ENCODE results near the gene RAB3IL1. TPM values are rescaled to one million over a fixed set of nuclear protein-coding genes. Genes with fewer than 3 reads are reported as not detected.

Gene RAB3IL1
- total and polyA plus RNA-seq, 4 donors, result 2.1 to 41.6 (median 5.4) TPM

- TF ChIP-seq ZBTB33 (IDR thresholded peaks at IDR 0.05) (no peak), RAD21 (IDR thresholded peaks at IDR 0.05) (no peak)
These were observed 17.1 kb downstream of the RAB3IL1 start (continued) for GRCh38 chr11:61900251-61900650.

- Histone ChIP-seq H3K9me3 (ENCODE audit: control insufficient read depth in 4 of 4, low read length in 3 of 4) (no peaks in the 10 kb centered on the region), H3K27ac (ENCODE audit: low read depth in 1 of 2, low read length in 2 of 2) (no peak overlapping the region), H3K4me3 (ENCODE audit: low read depth in 1 of 3, low read length in 3 of 3) (no peak overlapping the region), H3K36me3 (ENCODE audit: control insufficient read depth in 4 of 4, insufficient read depth in 3 of 4, low read depth in 1 of 4, low read length in 3 of 4) (no peaks in the 10 kb centered on the region), H3K9ac (ENCODE audit: low read depth in 1 of 2, low read length in 2 of 2) (no peak overlapping the region), H3K4me1 (ENCODE audit: control insufficient read depth in 4 of 4, insufficient read depth in 4 of 4, low read length in 3 of 4) (peaks cover 0 to 4% (median under 1%) of the 10 kb centered on the region in 4 donors), H3K27me3 (ENCODE audit: control insufficient read depth in 4 of 4, insufficient read depth in 4 of 4, low read length in 3 of 4) (no peaks in the 10 kb centered on the region)
- TF ChIP-seq CTCF (IDR thresholded peaks at IDR 0.05; ENCODE audit: low read depth, low read length, missing input control), result peak; percentile 97
- no peak for TF ChIP-seq EGR1 (IDR thresholded peaks at IDR 0.05; ENCODE audit: low read depth in 2 of 2)
- no peak for TF ChIP-seq YY1 (IDR thresholded peaks at IDR 0.05)
- no peak for TF ChIP-seq JUND (IDR thresholded peaks at IDR 0.05)
- peak; percentile 92 to 98 for TF ChIP-seq RAD21 (IDR thresholded peaks at IDR 0.05)
- WGBS, result 42% methylated on average over 27 of the region's 27 CpGs
- DNase-seq (ENCODE audit: low spot score), result peak; percentile 96
These were observed 18.1 kb downstream of the RAB3IL1 start for GRCh38 chr11:61899146-61899841.

- TF ChIP-seq NR2F2 (IDR thresholded peaks at IDR 0.05), result no peak
- TF ChIP-seq, protein P1, sequence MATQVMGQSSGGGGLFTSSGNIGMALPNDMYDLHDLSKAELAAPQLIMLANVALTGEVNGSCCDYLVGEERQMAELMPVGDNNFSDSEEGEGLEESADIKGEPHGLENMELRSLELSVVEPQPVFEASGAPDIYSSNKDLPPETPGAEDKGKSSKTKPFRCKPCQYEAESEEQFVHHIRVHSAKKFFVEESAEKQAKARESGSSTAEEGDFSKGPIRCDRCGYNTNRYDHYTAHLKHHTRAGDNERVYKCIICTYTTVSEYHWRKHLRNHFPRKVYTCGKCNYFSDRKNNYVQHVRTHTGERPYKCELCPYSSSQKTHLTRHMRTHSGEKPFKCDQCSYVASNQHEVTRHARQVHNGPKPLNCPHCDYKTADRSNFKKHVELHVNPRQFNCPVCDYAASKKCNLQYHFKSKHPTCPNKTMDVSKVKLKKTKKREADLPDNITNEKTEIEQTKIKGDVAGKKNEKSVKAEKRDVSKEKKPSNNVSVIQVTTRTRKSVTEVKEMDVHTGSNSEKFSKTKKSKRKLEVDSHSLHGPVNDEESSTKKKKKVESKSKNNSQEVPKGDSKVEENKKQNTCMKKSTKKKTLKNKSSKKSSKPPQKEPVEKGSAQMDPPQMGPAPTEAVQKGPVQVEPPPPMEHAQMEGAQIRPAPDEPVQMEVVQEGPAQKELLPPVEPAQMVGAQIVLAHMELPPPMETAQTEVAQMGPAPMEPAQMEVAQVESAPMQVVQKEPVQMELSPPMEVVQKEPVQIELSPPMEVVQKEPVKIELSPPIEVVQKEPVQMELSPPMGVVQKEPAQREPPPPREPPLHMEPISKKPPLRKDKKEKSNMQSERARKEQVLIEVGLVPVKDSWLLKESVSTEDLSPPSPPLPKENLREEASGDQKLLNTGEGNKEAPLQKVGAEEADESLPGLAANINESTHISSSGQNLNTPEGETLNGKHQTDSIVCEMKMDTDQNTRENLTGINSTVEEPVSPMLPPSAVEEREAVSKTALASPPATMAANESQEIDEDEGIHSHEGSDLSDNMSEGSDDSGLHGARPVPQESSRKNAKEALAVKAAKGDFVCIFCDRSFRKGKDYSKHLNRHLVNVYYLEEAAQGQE (IDR thresholded peaks at IDR 0.05), result no peak
- TF ChIP-seq RAD21 (IDR thresholded peaks at IDR 0.05), result no peak
- no peak for TF ChIP-seq TAF1 (conservative IDR thresholded peaks at IDR 0.05)
- no peak for TF ChIP-seq FOXA1 (IDR thresholded peaks at IDR 0.05)
- TF ChIP-seq ZBTB33 (IDR thresholded peaks at IDR 0.05), result no peak
- TF ChIP-seq YY1 (IDR thresholded peaks at IDR 0.05), result no peak
- TF ChIP-seq FOXA2 (IDR thresholded peaks at IDR 0.05), result no peak
- TF ChIP-seq EGR1 (IDR thresholded peaks at IDR 0.05; ENCODE audit: low read depth in 2 of 2), result no peak
- no peak for TF ChIP-seq MAX (IDR thresholded peaks at IDR 0.05)
- TF ChIP-seq, protein P2, sequence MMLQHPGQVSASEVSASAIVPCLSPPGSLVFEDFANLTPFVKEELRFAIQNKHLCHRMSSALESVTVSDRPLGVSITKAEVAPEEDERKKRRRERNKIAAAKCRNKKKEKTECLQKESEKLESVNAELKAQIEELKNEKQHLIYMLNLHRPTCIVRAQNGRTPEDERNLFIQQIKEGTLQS (IDR thresholded peaks at IDR 0.05), result no peak
- no peak for TF ChIP-seq RXRA (IDR thresholded peaks at IDR 0.05)
- no peaks in the 10 kb centered on the region for H3K27me3 ChIP-seq (ENCODE audit: control insufficient read depth in 4 of 4, insufficient read depth in 4 of 4, low read length in 3 of 4)
- no peak overlapping the region for H3K9ac ChIP-seq (ENCODE audit: low read depth in 1 of 2, low read length in 2 of 2)
- H3K36me3 ChIP-seq (ENCODE audit: control insufficient read depth in 4 of 4, insufficient read depth in 3 of 4, low read depth in 1 of 4, low read length in 3 of 4), result no peaks in the 10 kb centered on the region
- H3K9me3 ChIP-seq (ENCODE audit: control insufficient read depth in 4 of 4, low read length in 3 of 4), result no peaks in the 10 kb centered on the region
- no peak overlapping the region for H3K27ac ChIP-seq (ENCODE audit: low read depth in 1 of 2, low read length in 2 of 2)
- no peak for DNase-seq (ENCODE audit: low spot score)
- 79% methylated on average over 9 of the region's 9 CpGs for WGBS
- H3K4me3 ChIP-seq (ENCODE audit: low read depth in 1 of 3, low read length in 3 of 3), result no peak overlapping the region
- peaks cover 0 to 4% (median under 1%) of the 10 kb centered on the region in 4 donors for H3K4me1 ChIP-seq (ENCODE audit: control insufficient read depth in 4 of 4, insufficient read depth in 4 of 4, low read length in 3 of 4)
These were observed 19.2 kb downstream of the RAB3IL1 start for GRCh38 chr11:61898247-61898582.
